ENCODE measurements around the gene KCNIP4. TPM values are rescaled to one million over a fixed set of nuclear protein-coding genes. Genes with fewer than 3 reads are reported as not detected.

KCNIP4 gene
- total and polyA plus RNA-seq, 7 donors, result 0.03 TPM; not detected in 6

DNA sequence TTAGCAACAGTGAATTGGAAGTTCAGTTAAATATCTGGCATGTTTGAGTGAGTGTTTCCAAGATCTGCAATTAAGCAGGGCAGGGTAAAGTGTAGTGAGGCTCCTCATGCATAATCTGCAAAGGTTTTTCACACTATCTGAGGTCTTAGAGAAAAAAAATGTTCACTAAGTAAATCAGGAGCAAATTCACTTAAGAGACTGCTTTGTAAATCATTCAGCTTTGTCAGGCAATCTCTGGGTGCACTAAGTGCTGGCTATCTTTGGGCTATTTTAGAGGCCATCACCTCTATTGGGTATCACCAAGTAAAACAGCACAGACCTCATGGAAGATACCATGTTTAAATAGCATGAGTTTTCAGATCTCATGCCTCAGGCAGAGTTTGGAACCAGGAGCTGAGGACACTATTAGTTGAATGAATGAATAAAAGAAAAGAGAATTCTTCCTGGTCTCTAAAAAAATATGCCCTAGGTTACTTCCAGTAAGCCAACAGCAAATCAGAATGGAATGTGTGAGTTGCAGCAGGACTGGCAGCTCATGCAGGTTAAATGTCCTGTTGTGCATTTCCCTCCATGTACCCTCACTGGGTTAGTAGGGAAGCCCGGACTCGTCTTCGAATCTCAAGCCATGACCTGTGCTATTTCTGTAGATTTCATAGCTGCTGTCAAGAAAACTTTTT is 195.3 kb downstream of the KCNIP4 start:
- TF ChIP-seq CTCF (IDR thresholded peaks at IDR 0.05), result no peak
- H3K4me3 ChIP-seq, result no peak overlapping the region
- H3K36me3 ChIP-seq (ENCODE audit: insufficient read depth in 1 of 2, low read depth in 1 of 2), result no peaks in the 10 kb centered on the region
- H3K9me3 ChIP-seq, result no peaks in the 10 kb centered on the region
- H3K27me3 ChIP-seq (ENCODE audit: insufficient read depth in 3 of 3, low read length in 2 of 3), result no peaks in the 10 kb centered on the region
- intact Hi-C loops (cut with DNase I), result no loop called here
- DNase-seq, result no peak
- no peak for ATAC-seq
- WGBS, 3 donors, result 89 to 93% (median 91%) methylated on average over 3 of the region's 3 CpGs
- no peak overlapping the region for H3K27ac ChIP-seq
- no peaks in the 10 kb centered on the region for H3K4me1 ChIP-seq

GRCh38 chr4:21752616-21753015 is 196.0 kb downstream of the KCNIP4 start:
- no peaks in the 10 kb centered on the region for H3K27me3 ChIP-seq (ENCODE audit: insufficient read depth in 3 of 3, low read length in 2 of 3)
- DNase-seq, result no peak
- H3K36me3 ChIP-seq (ENCODE audit: insufficient read depth in 1 of 2, low read depth in 1 of 2), result no peaks in the 10 kb centered on the region
- H3K27ac ChIP-seq, result no peak overlapping the region
- no peaks in the 10 kb centered on the region for H3K4me1 ChIP-seq
- intact Hi-C loops (cut with DNase I), result no loop called here
- ATAC-seq, result no peak
- no peaks in the 10 kb centered on the region for H3K9me3 ChIP-seq
- no peak overlapping the region for H3K4me3 ChIP-seq
- no peak for TF ChIP-seq CTCF (IDR thresholded peaks at IDR 0.05)

DNA sequence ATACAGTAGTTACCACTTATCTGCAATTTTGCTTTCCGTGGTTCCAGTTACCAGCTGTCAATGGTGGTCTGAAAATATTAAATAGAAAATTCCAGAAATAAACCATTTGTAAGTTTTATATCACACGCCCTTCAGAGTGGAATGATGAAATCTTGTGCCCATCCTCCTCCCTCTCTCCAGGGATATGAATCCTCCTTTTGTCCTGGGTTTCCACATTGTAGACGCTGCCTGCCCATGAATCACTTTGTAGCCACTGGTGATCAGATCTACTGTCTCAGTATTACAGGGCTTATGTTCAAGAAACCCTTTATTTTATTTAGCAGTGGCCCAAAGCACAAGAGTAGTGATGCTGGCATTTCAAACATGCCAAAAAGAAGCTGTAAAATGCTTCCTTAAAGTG is 198.6 kb downstream of the KCNIP4 start:
- Histone ChIP-seq H3K4me1 (no peaks in the 10 kb centered on the region), H3K27ac (no peak overlapping the region), H3K9me3 (no peaks in the 10 kb centered on the region), H3K36me3 (ENCODE audit: insufficient read depth in 1 of 2, low read depth in 1 of 2) (no peaks in the 10 kb centered on the region), H3K27me3 (ENCODE audit: insufficient read depth in 3 of 3, low read length in 2 of 3) (no peaks in the 10 kb centered on the region), H3K4me3 (no peak overlapping the region)
- DNase-seq (no peak), ATAC-seq (no peak)
- no peak for TF ChIP-seq CTCF (IDR thresholded peaks at IDR 0.05)
- 74 to 79% (median 75%) methylated on average over 3 of the region's 3 CpGs for WGBS, 3 donors
- intact Hi-C loops (cut with DNase I), result no loop called here

- Histone ChIP-seq H3K36me3 (ENCODE audit: insufficient read depth in 1 of 2, low read depth in 1 of 2) (no peaks in the 10 kb centered on the region), H3K4me1 (no peaks in the 10 kb centered on the region), H3K27ac (no peak overlapping the region), H3K27me3 (ENCODE audit: insufficient read depth in 3 of 3, low read length in 2 of 3) (no peaks in the 10 kb centered on the region), H3K9me3 (no peaks in the 10 kb centered on the region), H3K4me3 (no peak overlapping the region)
- no peak for ATAC-seq
- DNase-seq, result no peak
- TF ChIP-seq CTCF (IDR thresholded peaks at IDR 0.05), result no peak
- intact Hi-C loops (cut with DNase I), result no loop called here
- 80 to 85% (median 81%) methylated on average over 4 of the region's 4 CpGs for WGBS, 3 donors
Measured at GRCh38 chr4:21749412-21749811, 199.2 kb downstream of the KCNIP4 start.

- Histone ChIP-seq H3K36me3 (ENCODE audit: insufficient read depth in 1 of 2, low read depth in 1 of 2) (no peaks in the 10 kb centered on the region), H3K4me3 (no peak overlapping the region), H3K27me3 (ENCODE audit: insufficient read depth in 3 of 3, low read length in 2 of 3) (no peaks in the 10 kb centered on the region), H3K27ac (no peak overlapping the region), H3K9me3 (no peaks in the 10 kb centered on the region), H3K4me1 (no peaks in the 10 kb centered on the region)
- no peak for ATAC-seq
- TF ChIP-seq CTCF (IDR thresholded peaks at IDR 0.05), result no peak
- DNase-seq, result no peak
- intact Hi-C loops (cut with DNase I), result no loop called here
Measured at GRCh38 chr4:21744046-21744445, 204.5 kb downstream of the KCNIP4 start.

Measured in psoas muscle (tissue), 8 donors.